ENCODE results near the gene NUP98.

NUP98 gene

DNA sequence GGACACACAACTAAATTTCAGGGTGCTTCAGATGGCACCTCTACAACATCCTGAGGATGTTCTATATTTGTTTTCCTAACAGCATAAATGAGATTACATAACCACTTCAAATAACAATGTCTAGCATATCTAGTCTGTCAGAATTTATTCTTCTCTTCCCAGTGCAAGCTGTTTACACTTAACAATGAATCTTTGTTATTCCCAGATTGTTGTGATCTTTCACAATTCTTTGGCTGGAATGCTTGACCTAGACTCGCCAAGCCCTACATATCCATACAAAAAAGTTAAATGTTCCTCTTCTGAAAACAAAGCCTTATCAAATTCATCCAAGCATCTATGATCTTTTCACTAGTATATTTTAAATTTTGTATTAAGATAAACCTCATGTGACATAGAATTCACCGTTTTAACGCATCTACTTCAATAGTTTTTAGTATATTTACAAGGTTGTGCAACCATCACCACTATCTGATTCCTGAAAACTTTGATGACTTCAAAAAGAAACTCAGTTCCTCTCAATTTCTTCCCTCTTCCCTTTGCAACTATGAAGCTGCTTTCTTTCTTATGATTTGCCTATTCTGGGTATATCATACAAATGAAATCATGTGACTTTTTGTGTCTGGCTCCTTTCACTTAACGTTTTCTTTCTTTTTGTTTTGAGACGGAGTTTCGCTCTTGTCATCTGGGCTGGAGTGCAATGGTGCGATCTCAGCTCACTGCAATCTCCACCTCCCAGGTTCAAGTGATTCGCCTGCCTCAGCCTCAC lies 64.5 kb downstream of the NUP98 start:
- peak; percentile 78 for DNase-seq

GRCh38 chr11:3723014-3723708 lies 74.2 kb downstream of the NUP98 start:
- DNase-seq, result peak; percentile 97

- no peak for DNase-seq
Observed at GRCh38 chr11:3722100-3722499, 75.3 kb downstream of the NUP98 start.

DNA sequence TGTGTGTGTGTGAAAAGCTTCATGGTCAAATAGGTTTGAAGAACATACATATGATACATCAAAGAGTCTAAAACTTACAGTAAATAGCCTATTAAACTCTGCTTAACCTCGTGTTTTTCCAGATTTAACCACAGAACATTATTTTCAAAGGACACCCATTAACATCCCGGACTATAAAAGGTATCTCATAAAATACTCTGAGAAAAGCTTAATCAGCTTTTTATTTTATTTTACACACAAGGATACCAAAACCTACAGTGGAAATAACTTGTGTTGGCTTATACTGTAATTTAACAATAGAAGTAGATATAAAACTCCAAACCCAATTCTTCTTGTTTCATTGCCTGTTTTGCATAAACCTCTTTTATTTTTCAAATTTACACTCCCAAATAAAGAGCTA lies 76.4 kb downstream of the NUP98 start:
- DNase-seq, result no peak

DNA sequence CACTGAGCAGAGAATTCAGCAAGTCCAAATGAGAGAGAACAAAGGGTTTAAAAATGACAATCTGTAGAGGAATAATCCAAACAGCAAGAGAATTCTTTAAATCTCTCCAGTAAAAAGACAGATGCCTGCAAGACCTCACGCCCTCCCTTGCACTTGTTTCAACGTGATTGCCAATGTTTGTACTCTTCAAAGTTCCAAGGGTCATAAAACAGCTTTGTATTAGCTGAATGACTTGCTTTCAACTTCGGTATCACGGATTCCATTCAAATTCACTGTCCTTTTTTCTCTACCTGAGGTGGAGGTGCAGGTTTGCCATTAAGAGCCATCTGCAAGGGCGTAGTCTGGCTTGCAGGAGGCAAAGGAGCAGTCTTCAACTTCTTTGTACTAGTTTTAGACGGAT lies 85.1 kb downstream of the NUP98 start:
- no peak for DNase-seq

GRCh38 chr11:3710485-3711259 lies 86.7 kb downstream of the NUP98 start:
- peak; percentile 56 for DNase-seq

GRCh38 chr11:3709977-3710376 lies 87.4 kb downstream of the NUP98 start:
- no peak for DNase-seq

DNA sequence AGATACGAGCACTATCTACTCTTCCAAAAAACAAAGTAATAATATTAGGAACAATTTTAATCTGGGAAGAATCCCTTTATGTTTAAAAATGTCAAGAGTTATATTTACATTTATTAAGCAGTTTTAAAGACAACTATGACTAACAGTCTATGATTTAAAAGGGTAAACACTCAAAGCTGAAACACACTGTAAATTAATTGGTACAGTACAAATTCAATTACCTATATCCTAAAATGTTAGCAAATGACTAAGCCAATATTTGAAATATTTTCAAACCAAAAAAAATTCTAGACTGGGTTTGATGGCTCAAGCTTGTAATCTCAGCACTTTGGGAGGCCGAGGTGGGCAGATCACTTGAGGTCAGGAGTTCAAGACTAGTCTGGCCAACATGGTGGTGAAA lies 90.2 kb downstream of the NUP98 start:
- no peak for DNase-seq

GRCh38 chr11:3703383-3703782 lies 94.0 kb downstream of the NUP98 start:
- no peak for DNase-seq

GRCh38 chr11:3700910-3701309 lies 96.4 kb downstream of the NUP98 start:
- DNase-seq, result no peak

GRCh38 chr11:3700410-3700809 lies 96.9 kb downstream of the NUP98 start:
- no peak for DNase-seq

DNA sequence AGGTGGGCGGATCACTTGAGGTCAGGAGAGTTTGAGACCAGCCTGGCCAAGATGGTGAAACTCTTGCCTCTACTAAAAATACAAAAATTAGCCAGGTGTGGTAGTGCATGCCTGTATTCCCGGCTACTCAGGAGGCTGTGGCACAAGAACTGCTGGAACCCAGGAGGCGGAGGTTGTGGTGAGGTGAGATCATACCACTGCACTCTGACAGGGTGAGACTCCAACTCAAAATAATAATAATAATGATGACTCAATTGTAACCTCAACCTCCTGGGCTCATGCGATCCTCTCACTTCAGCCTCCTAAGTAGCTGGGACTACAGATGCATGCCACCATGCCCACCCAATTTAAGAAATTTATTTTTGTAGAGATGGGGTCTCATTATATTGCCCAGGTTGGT lies 110.6 kb downstream of the NUP98 start:
- no peak for DNase-seq

DNA sequence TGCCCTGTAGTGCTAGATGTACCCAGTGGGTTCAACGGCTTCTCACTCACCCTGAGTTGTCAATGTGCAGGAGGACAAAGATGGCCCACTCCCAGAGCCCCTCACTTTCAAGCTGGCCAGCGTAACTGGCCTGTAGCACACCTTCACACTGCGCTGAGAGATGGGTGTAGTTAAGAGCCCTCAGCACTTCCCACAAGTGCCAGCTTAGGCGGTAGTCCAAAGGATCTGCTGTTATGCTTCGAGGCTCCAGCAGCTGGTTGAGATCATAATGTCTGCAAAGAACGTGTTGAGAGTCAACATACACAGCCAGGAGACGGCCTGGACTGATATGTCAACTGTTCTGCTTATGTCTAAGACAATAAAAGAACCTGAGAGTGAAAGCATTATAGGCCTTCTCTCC lies 111.4 kb downstream of the NUP98 start:
- DNase-seq, result no peak

- no peak for DNase-seq
Observed at GRCh38 chr11:3684819-3685172, 112.6 kb downstream of the NUP98 start.

GRCh38 chr11:3684129-3684818 lies 113.1 kb downstream of the NUP98 start:
- peak; percentile 81 for DNase-seq

DNA sequence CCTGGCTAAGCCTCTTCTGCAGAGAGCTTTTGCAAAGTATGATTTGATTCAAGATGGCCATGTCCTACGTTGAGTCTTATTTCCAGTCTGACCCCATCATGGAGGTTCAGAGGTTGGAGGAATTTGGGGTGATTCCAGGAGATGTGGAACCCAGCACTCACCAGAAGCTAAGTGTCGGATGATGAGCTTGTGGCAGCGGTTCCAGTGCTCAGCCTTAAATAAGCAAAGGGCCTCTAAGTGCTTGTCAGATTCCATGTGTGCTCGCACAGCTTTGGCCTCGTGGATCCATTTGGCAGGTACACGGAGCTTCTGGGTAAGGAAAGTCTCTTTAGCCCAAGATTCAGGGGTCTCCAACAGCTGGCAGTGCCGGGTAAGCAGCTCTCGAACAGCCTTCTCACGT lies 114.3 kb downstream of the NUP98 start:
- DNase-seq, result no peak

GRCh38 chr11:3679077-3679476 lies 118.3 kb downstream of the NUP98 start:
- DNase-seq, result no peak

- DNase-seq, result no peak
Observed at GRCh38 chr11:3675971-3676370, 121.4 kb downstream of the NUP98 start.

GRCh38 chr11:3674189-3674588 lies 123.2 kb downstream of the NUP98 start:
- DNase-seq, result no peak

DNA sequence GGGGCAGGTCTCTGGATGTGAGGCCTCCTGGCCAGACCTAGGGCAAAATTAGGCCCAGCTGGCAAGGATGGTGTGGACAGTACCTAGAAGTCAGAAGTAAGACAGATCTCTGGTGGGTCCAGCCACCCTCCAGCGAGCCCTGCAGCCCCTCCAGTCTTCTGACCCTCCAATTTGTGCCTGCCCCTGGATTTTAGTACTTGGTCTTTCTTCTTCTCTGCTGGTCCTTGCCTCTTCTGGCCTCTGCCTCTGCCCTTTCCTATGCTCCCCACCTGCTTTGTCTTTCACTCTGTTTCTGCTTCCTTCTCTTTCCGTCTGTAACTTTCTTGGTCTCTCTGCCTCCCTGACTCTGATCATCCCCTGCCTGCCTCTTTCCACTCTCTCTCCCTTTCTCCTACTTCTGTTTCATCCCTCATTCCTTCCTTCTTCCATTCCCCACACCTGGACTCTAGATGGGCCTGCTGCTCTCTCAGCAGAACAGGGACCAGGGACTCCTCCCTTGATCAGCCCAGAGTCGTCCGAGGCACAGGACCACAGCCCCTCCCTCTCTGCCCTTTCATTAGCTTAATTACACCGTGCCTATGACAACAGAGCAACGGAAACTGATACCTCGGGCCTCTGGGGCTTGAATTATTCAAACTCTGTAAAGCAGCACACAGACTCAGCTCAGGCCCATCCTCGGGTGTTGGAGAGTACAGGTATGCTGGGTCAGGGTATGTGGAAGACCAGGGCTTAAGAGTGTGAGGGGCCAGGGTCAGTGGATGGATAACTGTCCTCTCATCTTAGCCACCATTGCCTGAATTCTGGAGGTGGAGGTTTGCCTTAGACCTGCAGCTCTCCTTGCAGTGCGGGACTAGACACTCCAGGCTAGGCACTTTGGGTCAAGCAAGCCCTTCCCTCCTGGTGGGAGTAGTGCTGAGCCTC lies 125.8 kb downstream of the NUP98 start, which contains the start of gene CHRNA10:
TSS of gene CHRNA10 (minus strand) at position 51 of the 921 bp plus-strand sequence. CDS start 72 bp downstream, outside the sequence.
- DNase-seq, result no peak

GRCh38 chr11:3669742-3670183 lies 127.6 kb downstream of the NUP98 start:
- no peak for DNase-seq

- DNase-seq, result no peak
Observed at GRCh38 chr11:3669128-3669527, 128.2 kb downstream of the NUP98 start.

All from inflammatory macrophage treated with lipopolysaccharide for 4 hours (primary cell).